GM10266 (cell line): Measurements from ENCODE around the gene SGCD.
"Not testable (repeated sequence)": the region's sequence is repeated elsewhere in the genome, so short reads cannot be mapped to it uniquely, and the experiment has no call there.

ENCODE experiments used
- DNase-seq: peaks from one replicate; pipeline ENCODE4 v3.0.0; 2012; ENCODE audit errors: extremely low spot score
- TF ChIP-seq, protein P1 (sequence below): IDR thresholded peaks from 2 replicates; pipeline ENCODE4 v1.5.1; 2012; ENCODE audit warnings: mild to moderate bottlenecking, low read depth; ENCODE audit not compliant: control insufficient read depth, insufficient read depth; ENCODE audit errors: missing control alignments

Gene SGCD

DNA sequence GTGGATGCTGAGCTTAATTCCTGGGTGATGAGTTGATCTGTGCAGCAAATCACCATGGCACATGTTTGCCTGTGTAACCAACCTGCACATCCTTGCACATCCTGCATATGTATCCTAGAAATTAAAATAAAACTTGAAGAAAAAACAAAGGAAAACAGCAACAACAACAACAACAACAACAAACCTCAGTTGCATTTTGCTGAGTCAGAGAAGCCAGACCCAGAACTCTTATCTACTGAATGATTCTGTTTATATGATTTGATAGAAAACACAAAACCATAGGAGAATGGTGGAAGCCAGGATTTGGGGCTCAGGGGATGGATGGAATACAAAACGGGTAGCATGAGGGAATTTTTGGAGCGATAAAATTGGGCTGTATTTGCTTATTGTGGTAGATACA, 307.3 kb downstream of the SGCD start:
- no peak for DNase-seq
- TF ChIP-seq, protein P1, sequence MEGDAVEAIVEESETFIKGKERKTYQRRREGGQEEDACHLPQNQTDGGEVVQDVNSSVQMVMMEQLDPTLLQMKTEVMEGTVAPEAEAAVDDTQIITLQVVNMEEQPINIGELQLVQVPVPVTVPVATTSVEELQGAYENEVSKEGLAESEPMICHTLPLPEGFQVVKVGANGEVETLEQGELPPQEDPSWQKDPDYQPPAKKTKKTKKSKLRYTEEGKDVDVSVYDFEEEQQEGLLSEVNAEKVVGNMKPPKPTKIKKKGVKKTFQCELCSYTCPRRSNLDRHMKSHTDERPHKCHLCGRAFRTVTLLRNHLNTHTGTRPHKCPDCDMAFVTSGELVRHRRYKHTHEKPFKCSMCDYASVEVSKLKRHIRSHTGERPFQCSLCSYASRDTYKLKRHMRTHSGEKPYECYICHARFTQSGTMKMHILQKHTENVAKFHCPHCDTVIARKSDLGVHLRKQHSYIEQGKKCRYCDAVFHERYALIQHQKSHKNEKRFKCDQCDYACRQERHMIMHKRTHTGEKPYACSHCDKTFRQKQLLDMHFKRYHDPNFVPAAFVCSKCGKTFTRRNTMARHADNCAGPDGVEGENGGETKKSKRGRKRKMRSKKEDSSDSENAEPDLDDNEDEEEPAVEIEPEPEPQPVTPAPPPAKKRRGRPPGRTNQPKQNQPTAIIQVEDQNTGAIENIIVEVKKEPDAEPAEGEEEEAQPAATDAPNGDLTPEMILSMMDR, result no peak

GRCh38 chr5:156640691-156641241, 313.8 kb downstream of the SGCD start:
- no peak for DNase-seq
- TF ChIP-seq, protein P1, result no peak

- TF ChIP-seq, protein P1, result no peak
Measured at GRCh38 chr5:156641686-156642085, 314.7 kb downstream of the SGCD start.

GRCh38 chr5:156647034-156647451, 320.1 kb downstream of the SGCD start:
- TF ChIP-seq, protein P1, result no peak
- DNase-seq, result no peak

More at GRCh38 chr5:156641686-156642085, 314.7 kb downstream of the SGCD start:
- DNase-seq, result no peak

DNA sequence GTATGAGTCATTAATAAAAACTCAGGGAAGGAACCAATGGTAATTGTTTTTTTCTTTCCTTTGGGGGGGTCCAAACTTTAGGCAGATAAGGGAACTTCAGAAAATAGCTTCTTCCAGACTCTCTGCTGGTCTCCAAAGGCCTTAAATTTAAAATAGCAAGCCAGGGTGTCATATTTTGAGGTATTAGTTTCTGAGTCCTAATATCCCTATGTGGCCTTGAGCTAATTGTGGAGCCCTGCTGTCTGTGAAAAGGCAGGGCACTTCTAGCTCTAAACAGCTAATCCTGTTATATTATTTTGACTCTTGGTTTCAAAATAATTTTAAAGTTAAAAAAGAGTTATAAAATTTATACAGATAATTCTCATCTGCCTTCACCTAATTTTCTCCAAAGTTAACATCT, 327.5 kb downstream of the SGCD start:
- TF ChIP-seq, protein P1, result no peak
- DNase-seq, result no peak

GRCh38 chr5:156655732-156656131, 328.8 kb downstream of the SGCD start:
- TF ChIP-seq, protein P1, result no peak
- DNase-seq, result no peak

DNA sequence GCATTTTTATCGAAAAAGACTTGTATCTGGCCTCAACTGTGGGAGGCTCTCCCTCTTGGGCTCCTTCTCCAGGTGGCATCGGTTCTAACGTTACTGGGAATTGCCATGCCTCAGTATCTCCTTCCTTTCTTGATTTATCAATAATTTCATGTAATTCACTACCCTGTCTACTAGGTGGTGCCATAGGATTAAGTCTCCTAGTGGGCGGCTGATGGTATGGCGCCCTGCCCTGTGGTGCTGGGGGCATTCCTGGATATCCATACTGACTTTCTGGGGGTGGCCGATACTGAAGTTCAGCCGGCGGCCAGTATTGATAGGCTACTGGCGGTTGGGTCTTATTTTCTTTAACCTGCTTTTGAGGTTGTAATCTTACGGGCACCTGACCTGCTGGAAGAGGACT, 337.9 kb downstream of the SGCD start:
- not testable (repeated sequence) for DNase-seq

- not testable (repeated sequence) for DNase-seq
Measured at GRCh38 chr5:156666686-156667085, 339.7 kb downstream of the SGCD start.
